ENCODE measurements around the gene GGA3.

DNA sequence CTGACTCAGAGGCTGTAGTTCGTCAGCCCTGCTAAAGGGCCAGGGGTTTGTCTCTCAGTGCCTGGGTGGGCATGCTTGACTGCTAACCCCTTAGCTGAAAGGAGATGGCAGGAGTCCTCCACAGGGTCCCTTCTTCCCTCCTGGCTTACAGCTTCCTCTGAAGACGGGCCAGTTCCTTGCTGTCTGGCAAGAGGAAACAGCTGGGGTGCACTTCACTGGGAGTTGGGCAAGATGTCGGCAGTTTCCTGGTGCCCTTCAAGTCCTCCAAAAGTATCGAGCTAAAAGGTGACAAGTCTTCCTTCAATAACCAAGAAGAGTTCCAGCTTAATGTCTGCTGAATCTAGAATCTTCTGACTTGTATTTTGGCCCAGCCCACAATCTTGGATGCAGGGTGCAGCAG lies 32.6 kb downstream of the GGA3 start:
- TF ChIP-seq, protein P1, sequence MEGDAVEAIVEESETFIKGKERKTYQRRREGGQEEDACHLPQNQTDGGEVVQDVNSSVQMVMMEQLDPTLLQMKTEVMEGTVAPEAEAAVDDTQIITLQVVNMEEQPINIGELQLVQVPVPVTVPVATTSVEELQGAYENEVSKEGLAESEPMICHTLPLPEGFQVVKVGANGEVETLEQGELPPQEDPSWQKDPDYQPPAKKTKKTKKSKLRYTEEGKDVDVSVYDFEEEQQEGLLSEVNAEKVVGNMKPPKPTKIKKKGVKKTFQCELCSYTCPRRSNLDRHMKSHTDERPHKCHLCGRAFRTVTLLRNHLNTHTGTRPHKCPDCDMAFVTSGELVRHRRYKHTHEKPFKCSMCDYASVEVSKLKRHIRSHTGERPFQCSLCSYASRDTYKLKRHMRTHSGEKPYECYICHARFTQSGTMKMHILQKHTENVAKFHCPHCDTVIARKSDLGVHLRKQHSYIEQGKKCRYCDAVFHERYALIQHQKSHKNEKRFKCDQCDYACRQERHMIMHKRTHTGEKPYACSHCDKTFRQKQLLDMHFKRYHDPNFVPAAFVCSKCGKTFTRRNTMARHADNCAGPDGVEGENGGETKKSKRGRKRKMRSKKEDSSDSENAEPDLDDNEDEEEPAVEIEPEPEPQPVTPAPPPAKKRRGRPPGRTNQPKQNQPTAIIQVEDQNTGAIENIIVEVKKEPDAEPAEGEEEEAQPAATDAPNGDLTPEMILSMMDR (IDR thresholded peaks at IDR 0.05), result no peak
- no peak for TF ChIP-seq ZFX (IDR thresholded peaks at IDR 0.05; ENCODE audit: borderline replicate concordance)
